Esophagus muscularis mucosa (tissue), 4 donors: ENCODE measurements around the gene SPTBN1. TPM values are rescaled to one million over a fixed set of nuclear protein-coding genes. Genes with fewer than 3 reads are reported as not detected.

ENCODE experiments used
- DNase-seq: peaks from one replicate; pipeline ENCODE4 v3.0.0-alpha.2; 2017; ENCODE audit errors: extremely low spot score
- H3K27ac ChIP-seq, 4 donors: fragments of 200-600 bp; sonication (generic); replicated peaks in 1 of 4; 1 replicate in 3 of 4; 2 replicates in 1 of 4; pipeline ENCODE4 v1.5.1; 2016 to 2019; ENCODE audit warnings: mild to moderate bottlenecking in 1 of 4
- H3K27me3 ChIP-seq, 4 donors: fragments of 200-600 bp; sonication (generic); one replicate each; pipeline versions ENCODE4 v1.5.1 to v1.6.0; 2016 to 2019
- H3K36me3 ChIP-seq, 4 donors: fragments of 200-600 bp; sonication (generic); one replicate each; pipeline ENCODE4 v1.5.1; 2016 to 2019
- H3K4me1 ChIP-seq, 4 donors: fragments of 200-600 bp; sonication (generic); one replicate each; pipeline ENCODE4 v1.5.1; 2016 to 2019
- H3K4me3 ChIP-seq, 4 donors: fragments of 200-600 bp; sonication (generic); 1 replicate in 2 of 4; 2 replicates in 2 of 4; pipeline ENCODE4 v1.5.1; 2016 to 2019; ENCODE audit warnings: mild to moderate bottlenecking in 4 of 4, moderate library complexity in 1 of 4
- H3K9me3 ChIP-seq, 4 donors: fragments of 200-600 bp; sonication (generic); 1 replicate in 3 of 4; 2 replicates in 1 of 4; pipeline ENCODE4 v1.5.1; 2016 to 2019
- EP300 ChIP-seq: sonication (generic); formaldehyde crosslinking; IDR thresholded peaks from one replicate; pipeline ENCODE4 v1.6.1; 2017; ENCODE audit warnings: antibody characterized with exemption
- POLR2A ChIP-seq: fragments of 450-650 bp; IDR thresholded peaks from one replicate; pipeline ENCODE4 v1.6.1; 2017; ENCODE audit warnings: antibody characterized with exemption, moderate library complexity, mild to moderate bottlenecking, low read depth
- POLR2AphosphoS5 ChIP-seq, 2 donors: sonication (generic); formaldehyde crosslinking; IDR thresholded peaks; one replicate each; pipeline ENCODE4 v1.6.1; 2017; ENCODE audit warnings: antibody characterized with exemption in 2 of 2
- WGBS: methylation state at CpG from one replicate; pipeline ENCODE4 v1.1.5; 2018; 5-methylcytosine and 5-hydroxymethylcytosine counted together
- intact Hi-C: fragments of 100-400 bp; cut with DNase I; formaldehyde crosslinking; loops from one replicate; pipeline ENCODE4 v1.15.1; 2023
- total RNA-seq, 4 donors: library from RNA; depleted of rRNA; stranded (reverse); fragments of >200 nt; gene quantifications; one replicate each; pipeline versions ENCODE4 v1.1.0 to v1.2.1, GENCODE V29; 2016
- TF ChIP-seq, protein P1 (sequence below), 3 experiments: fragments of 200-600 bp in 2 of 3; fragments of 450-650 bp in 1 of 3; sonication (generic) in 2 of 3; IDR thresholded peaks; one replicate each; pipeline ENCODE4 v1.5.1; 2017 to 2019; ENCODE audit warnings: antibody characterized with exemption in 3 of 3, mild to moderate bottlenecking in 2 of 3, moderate library complexity in 1 of 3

The SPTBN1 gene
- total RNA-seq, 4 donors from 2014 or later, result 465 to 600 (median 547) TPM

DNA sequence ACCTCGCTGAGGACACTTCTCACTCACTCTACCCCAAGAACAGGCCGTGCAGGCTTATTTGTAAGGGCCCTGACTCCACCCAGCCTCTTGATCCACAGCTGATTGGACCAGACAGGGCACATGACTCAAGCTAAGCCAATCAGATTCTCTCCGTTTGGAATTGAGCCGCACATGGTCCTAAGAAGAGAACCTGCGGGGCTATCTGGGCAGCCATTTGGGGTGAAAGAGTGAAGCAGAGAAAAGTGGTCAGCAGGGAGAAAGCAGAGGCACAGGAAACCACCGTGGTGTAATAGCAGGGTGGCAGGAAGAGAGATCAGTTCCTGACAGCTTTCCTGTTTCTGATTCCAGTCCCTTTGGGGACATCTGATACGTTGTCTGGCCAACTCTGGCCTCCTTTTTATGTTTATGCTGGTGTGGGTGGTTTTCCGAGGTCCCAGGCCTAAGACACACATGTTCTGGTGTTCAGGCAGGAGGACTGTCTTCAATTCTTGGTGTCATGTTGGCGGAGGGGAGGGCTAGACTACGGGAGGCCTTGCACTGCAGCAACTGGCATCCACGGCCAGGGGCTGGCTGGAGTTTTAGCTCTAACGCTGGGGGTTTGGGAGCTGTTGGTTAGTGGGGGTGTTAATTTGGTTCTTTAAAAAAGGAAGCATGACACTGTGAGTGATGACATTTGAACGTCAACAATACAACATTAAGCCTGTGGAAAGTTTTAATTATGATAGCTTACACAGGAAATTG, 26.1 kb upstream of the SPTBN1 start:
- intact Hi-C loops, result loop anchor here (10.0 kb wide), 1 partner anchor 95 kb away; a partner anchor contains a TSS
- H3K36me3 ChIP-seq, result no peaks in the 10 kb centered on the region
- no peaks in the 10 kb centered on the region for H3K9me3 ChIP-seq
- H3K27ac ChIP-seq, result peak overlapping the region; percentile 73 to 84 (median 77)
- WGBS, result 65% methylated on average over 13 of the region's 13 CpGs
- H3K4me3 ChIP-seq, result no peak overlapping the region
- H3K4me1 ChIP-seq, result peaks cover 61 to 76% (median 74%) of the 10 kb centered on the region in 4 donors
- peak; percentile 81 for DNase-seq
- TF ChIP-seq, protein P1, sequence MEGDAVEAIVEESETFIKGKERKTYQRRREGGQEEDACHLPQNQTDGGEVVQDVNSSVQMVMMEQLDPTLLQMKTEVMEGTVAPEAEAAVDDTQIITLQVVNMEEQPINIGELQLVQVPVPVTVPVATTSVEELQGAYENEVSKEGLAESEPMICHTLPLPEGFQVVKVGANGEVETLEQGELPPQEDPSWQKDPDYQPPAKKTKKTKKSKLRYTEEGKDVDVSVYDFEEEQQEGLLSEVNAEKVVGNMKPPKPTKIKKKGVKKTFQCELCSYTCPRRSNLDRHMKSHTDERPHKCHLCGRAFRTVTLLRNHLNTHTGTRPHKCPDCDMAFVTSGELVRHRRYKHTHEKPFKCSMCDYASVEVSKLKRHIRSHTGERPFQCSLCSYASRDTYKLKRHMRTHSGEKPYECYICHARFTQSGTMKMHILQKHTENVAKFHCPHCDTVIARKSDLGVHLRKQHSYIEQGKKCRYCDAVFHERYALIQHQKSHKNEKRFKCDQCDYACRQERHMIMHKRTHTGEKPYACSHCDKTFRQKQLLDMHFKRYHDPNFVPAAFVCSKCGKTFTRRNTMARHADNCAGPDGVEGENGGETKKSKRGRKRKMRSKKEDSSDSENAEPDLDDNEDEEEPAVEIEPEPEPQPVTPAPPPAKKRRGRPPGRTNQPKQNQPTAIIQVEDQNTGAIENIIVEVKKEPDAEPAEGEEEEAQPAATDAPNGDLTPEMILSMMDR (IDR thresholded peaks at IDR 0.05), result no peak
- TF ChIP-seq EP300 (no peak), POLR2A (no peak), POLR2AphosphoS5 (IDR thresholded peaks at IDR 0.05) (no peak)
- H3K27me3 ChIP-seq, result no peaks in the 10 kb centered on the region

DNA sequence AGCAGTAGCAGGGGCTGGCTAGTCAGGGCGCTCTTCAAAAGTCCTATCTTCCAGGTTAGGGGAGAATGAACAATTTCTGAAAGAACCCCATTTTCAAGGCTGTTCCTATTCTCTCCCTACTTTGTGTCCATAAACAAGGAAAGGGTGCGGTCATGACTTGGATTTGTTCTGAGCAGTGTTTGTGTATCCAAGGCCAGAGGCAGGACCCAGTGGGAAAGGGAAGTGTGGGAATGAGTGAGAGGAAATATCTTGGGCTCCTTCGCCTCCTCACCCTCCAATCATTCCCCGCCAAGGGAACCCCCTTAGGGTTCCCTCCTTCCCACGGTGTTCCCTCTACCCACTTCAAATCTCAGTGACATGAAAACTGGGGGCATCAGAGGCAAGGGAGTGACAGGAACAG, 25.5 kb upstream of the SPTBN1 start:
- Histone ChIP-seq H3K4me3 (no peak overlapping the region), H3K9me3 (no peaks in the 10 kb centered on the region), H3K27me3 (no peaks in the 10 kb centered on the region), H3K4me1 (peaks cover 66 to 83% (median 80%) of the 10 kb centered on the region in 4 donors), H3K27ac (peak overlapping the region; percentile 73 to 84 (median 77)), H3K36me3 (no peaks in the 10 kb centered on the region)
- intact Hi-C loops, result loop anchor here (10.0 kb wide), 1 partner anchor 96 kb away; a partner anchor contains a TSS
- DNase-seq, result peak; percentile 86
- TF ChIP-seq EP300 (no peak), POLR2AphosphoS5 (IDR thresholded peaks at IDR 0.05) (no peak), POLR2A (no peak)
- TF ChIP-seq, protein P1 (IDR thresholded peaks at IDR 0.05), result no peak
- 80% methylated on average over 5 of the region's 5 CpGs for WGBS

- Histone ChIP-seq H3K36me3 (no peaks in the 10 kb centered on the region), H3K4me3 (no peak overlapping the region), H3K27ac (peak overlapping the region; percentile 73 to 84 (median 77)), H3K9me3 (no peaks in the 10 kb centered on the region), H3K4me1 (peaks cover 75 to 99% (median 95%) of the 10 kb centered on the region in 4 donors), H3K27me3 (no peaks in the 10 kb centered on the region)
- intact Hi-C loops, result loop anchor here (10.0 kb wide), 1 partner anchor 98 kb away; a partner anchor contains a TSS
- TF ChIP-seq POLR2AphosphoS5 (IDR thresholded peaks at IDR 0.05) (peak; percentile 25 to 34), EP300 (no peak), POLR2A (no peak)
- TF ChIP-seq, protein P1 (IDR thresholded peaks at IDR 0.05), result no peak
- no peak for DNase-seq
- WGBS, result 56% methylated on average over 4 of the region's 4 CpGs
Measured at GRCh38 chr2:54432251-54433015, 23.7 kb upstream of the SPTBN1 start.

DNA sequence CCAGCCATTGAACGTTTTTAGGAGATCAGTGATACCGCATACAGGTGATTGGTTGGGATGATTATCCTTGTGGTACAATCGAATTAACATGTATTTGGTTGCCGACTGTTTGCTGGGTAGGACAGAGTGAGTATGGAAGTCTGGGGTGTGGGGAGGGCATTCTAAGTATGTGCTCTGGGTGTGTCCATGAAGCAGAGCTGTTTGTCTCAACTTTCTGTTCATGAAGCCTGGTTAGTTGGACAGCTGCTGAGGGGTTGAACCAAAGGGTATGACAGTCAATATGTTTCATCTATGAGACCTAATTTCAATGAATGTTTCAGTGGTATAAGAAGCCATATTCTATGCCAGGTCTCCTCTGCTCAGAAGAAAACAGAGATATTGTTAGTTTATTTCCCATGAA, 21.9 kb upstream of the SPTBN1 start:
- 89% methylated on average over 4 of the region's 4 CpGs for WGBS
- no peak for DNase-seq
- Histone ChIP-seq H3K36me3 (no peaks in the 10 kb centered on the region), H3K4me3 (no peak overlapping the region), H3K4me1 (peaks cover 75 to 98% (median 95%) of the 10 kb centered on the region in 4 donors), H3K27ac (peak overlapping the region; percentile 73 to 84 (median 77)), H3K27me3 (no peaks in the 10 kb centered on the region), H3K9me3 (no peaks in the 10 kb centered on the region)
- intact Hi-C loops, result loop anchor here (10.0 kb wide), 1 partner anchor 99 kb away; a partner anchor contains a TSS
- no peak for TF ChIP-seq EP300
- TF ChIP-seq, protein P1 (IDR thresholded peaks at IDR 0.05), result no peak
- TF ChIP-seq POLR2AphosphoS5 (IDR thresholded peaks at IDR 0.05), result no peak
- no peak for TF ChIP-seq POLR2A
